Measurements from ENCODE around the gene MCF2L.

- TF ChIP-seq, protein P1, sequence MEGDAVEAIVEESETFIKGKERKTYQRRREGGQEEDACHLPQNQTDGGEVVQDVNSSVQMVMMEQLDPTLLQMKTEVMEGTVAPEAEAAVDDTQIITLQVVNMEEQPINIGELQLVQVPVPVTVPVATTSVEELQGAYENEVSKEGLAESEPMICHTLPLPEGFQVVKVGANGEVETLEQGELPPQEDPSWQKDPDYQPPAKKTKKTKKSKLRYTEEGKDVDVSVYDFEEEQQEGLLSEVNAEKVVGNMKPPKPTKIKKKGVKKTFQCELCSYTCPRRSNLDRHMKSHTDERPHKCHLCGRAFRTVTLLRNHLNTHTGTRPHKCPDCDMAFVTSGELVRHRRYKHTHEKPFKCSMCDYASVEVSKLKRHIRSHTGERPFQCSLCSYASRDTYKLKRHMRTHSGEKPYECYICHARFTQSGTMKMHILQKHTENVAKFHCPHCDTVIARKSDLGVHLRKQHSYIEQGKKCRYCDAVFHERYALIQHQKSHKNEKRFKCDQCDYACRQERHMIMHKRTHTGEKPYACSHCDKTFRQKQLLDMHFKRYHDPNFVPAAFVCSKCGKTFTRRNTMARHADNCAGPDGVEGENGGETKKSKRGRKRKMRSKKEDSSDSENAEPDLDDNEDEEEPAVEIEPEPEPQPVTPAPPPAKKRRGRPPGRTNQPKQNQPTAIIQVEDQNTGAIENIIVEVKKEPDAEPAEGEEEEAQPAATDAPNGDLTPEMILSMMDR (IDR thresholded peaks at IDR 0.05), result no peak
- no peak for TF ChIP-seq POLR2A (IDR thresholded peaks at IDR 0.05)
Observed at GRCh38 chr13:112975401-112975939, 6.5 kb downstream of the MCF2L start.
